CD4-positive, alpha-beta T cell treated with Interleukin-4 for 4 hours (primary cell): ENCODE results near the gene SORBS2.

Source experiments
- DNase-seq: peaks from one replicate; pipeline ENCODE4 v3.0.0-alpha.2; 2020

The SORBS2 gene

GRCh38 chr4:185662030-185662778 is 149.8 kb downstream of the SORBS2 start:
- DNase-seq: no peak

GRCh38 chr4:185660340-185660739 is 151.7 kb downstream of the SORBS2 start:
- DNase-seq: no peak

GRCh38 chr4:185657699-185658098 is 154.3 kb downstream of the SORBS2 start:
- DNase-seq: no peak

- no peak for DNase-seq
Observed at GRCh38 chr4:185657183-185657582, 154.8 kb downstream of the SORBS2 start.

- no peak for DNase-seq
Observed at GRCh38 chr4:185656467-185656931, 155.5 kb downstream of the SORBS2 start.

GRCh38 chr4:185654965-185655554 is 156.9 kb downstream of the SORBS2 start:
- no peak for DNase-seq

- DNase-seq: no peak
Observed at GRCh38 chr4:185654311-185654710, 157.7 kb downstream of the SORBS2 start.

- DNase-seq: no peak
Observed at GRCh38 chr4:185651851-185652250, 160.1 kb downstream of the SORBS2 start.

- no peak for DNase-seq
Observed at GRCh38 chr4:185651137-185651677, 160.8 kb downstream of the SORBS2 start.

- DNase-seq: no peak
Observed at GRCh38 chr4:185648631-185649030, 163.4 kb downstream of the SORBS2 start.

- no peak for DNase-seq
Observed at GRCh38 chr4:185645403-185645802, 166.6 kb downstream of the SORBS2 start.

- DNase-seq: no peak
Observed at GRCh38 chr4:185644408-185644807, 167.6 kb downstream of the SORBS2 start.

- no peak for DNase-seq
Observed at GRCh38 chr4:185642907-185643306, 169.1 kb downstream of the SORBS2 start.

GRCh38 chr4:185640811-185641675 is 171.0 kb downstream of the SORBS2 start:
- peak; percentile 11 for DNase-seq

- DNase-seq: no peak
Observed at GRCh38 chr4:185638548-185639301, 173.3 kb downstream of the SORBS2 start.

GRCh38 chr4:185638093-185638492 is 173.9 kb downstream of the SORBS2 start:
- no peak for DNase-seq

- no peak for DNase-seq
Observed at GRCh38 chr4:185637163-185637875, 174.7 kb downstream of the SORBS2 start.

GRCh38 chr4:185634066-185634652 is 177.8 kb downstream of the SORBS2 start:
- no peak for DNase-seq

- DNase-seq: no peak
Observed at GRCh38 chr4:185626798-185627197, 185.2 kb downstream of the SORBS2 start.

GRCh38 chr4:185625503-185625902 is 186.5 kb downstream of the SORBS2 start:
- no peak for DNase-seq

GRCh38 chr4:185624259-185624589 is 187.8 kb downstream of the SORBS2 start:
- no peak for DNase-seq
